K562 (cell line): ENCODE data around the gene PRND. TPM values are rescaled to one million over a fixed set of nuclear protein-coding genes. Genes with fewer than 3 reads are reported as not detected.

Source experiments
- ATAC-seq: fragments of 200-7000 bp; cut with Tn5 transposase; 3 replicates; pipeline ENCODE4 v1.9.1; 2020; ENCODE audit warnings: moderate library complexity
- BruUV-seq: library from RNA; stranded (reverse); fragments of 400-500 nt; replicated peaks from 2 replicates; lab custom pipeline; 2021; lab: Mats Ljungman, UMichigan
- CTCF ChIA-PET: fragments of 300-600 bp; formaldehyde crosslinking; extraction: SDS; loops from one replicate; lab custom pipeline; 2021; ENCODE audit warnings: low intra/inter-chr PET ratio; lab: Yijun Ruan, JAX
- POLR2A ChIA-PET: fragments of 300-600, 350-650 bp; sonication (Branson Sonifier 250); formaldehyde crosslinking; extraction: SDS; loops from one replicate; lab custom pipeline; 2021; ENCODE audit warnings: antibody characterized with exemption, inconsistent platforms; lab: Yijun Ruan, JAX
- DNase-seq, 4 experiments: peaks; one replicate each; pipeline versions ENCODE4 v3.0.0 to v3.0.0-alpha.2; 2011 to 2018; ENCODE audit warnings: low spot score in 3 of 4, mixed read lengths in 3 of 4; ENCODE audit errors: extremely low read depth in 1 of 4
- FAIRE-seq: peaks from 2 replicates; lab custom pipeline; 2011; peaks lifted over from hg19 to GRCh38; lab: Jason Lieb, UNC
- H2AFZ ChIP-seq: 2 replicates; pipeline ENCODE4 v1.6.0; 2011; ENCODE audit warnings: low read depth, low read length, control low read depth, inconsistent platforms
- H3K27ac ChIP-seq: fragments of 200-600 bp; 3 replicates; pipeline ENCODE4 v1.8.0; 2011; ENCODE audit warnings: low read depth, mild to moderate bottlenecking, control low read depth, inconsistent platforms, low read length, moderate library complexity, mixed read lengths; ENCODE audit errors: extremely low read depth
- H3K27me3 ChIP-seq, 2 experiments: fragments of 300-600 bp in 1 of 2; 2 replicates in 1 of 2; 3 replicates in 1 of 2; pipeline versions ENCODE4 v1.6.0 to v1.8.0; 2011; ENCODE audit warnings: inconsistent platforms in 2 of 2, low read length in 2 of 2, mild to moderate bottlenecking in 1 of 2, mixed read lengths in 1 of 2, moderate library complexity in 1 of 2; ENCODE audit not compliant: control insufficient read depth in 2 of 2, insufficient read depth in 2 of 2
- H3K36me3 ChIP-seq: fragments of 300-600 bp; 3 replicates; pipeline ENCODE4 v1.8.0; 2011; ENCODE audit warnings: mild to moderate bottlenecking, low read length, inconsistent platforms; ENCODE audit not compliant: control insufficient read depth, insufficient read depth
- H3K4me1 ChIP-seq, 2 experiments: fragments of 200-600 bp in 1 of 2; replicated peaks in 1 of 2; 2 replicates in 1 of 2; 3 replicates in 1 of 2; pipeline versions ENCODE4 v1.5.1 to v1.8.0; 2011; ENCODE audit warnings: inconsistent platforms in 2 of 2, low read length in 2 of 2, mild to moderate bottlenecking in 1 of 2, mixed read lengths in 1 of 2, moderate library complexity in 1 of 2; ENCODE audit not compliant: control insufficient read depth in 2 of 2, insufficient read depth in 2 of 2
- H3K4me2 ChIP-seq: 2 replicates; pipeline ENCODE4 v1.6.1; 2011; ENCODE audit warnings: low read length, control low read depth, inconsistent platforms, mixed read lengths; ENCODE audit not compliant: insufficient read depth
- H3K4me3 ChIP-seq: fragments of 200-600 bp; sonication (generic), shearing (Covaris generic); 2 replicates; pipeline ENCODE4 v1.5.1; 2016; ENCODE audit warnings: control low read depth, inconsistent platforms
- H3K79me2 ChIP-seq: fragments of 200-600 bp; 3 replicates; pipeline ENCODE4 v1.8.0; 2011; ENCODE audit warnings: low read length, inconsistent platforms; ENCODE audit not compliant: control insufficient read depth, insufficient read depth
- H3K9ac ChIP-seq, 2 experiments: 2 replicates each; pipeline versions ENCODE4 v1.6.0 to v1.6.1; 2011; ENCODE audit warnings: low read depth in 2 of 2, low read length in 2 of 2, control low read depth in 1 of 2, inconsistent platforms in 1 of 2, mild to moderate bottlenecking in 1 of 2, mixed read lengths in 1 of 2; ENCODE audit not compliant: insufficient read depth in 1 of 2
- H3K9me1 ChIP-seq: one replicate; pipeline ENCODE4 v1.6.0; 2011; ENCODE audit warnings: inconsistent platforms, mild to moderate bottlenecking, low read length, moderate library complexity; ENCODE audit not compliant: control insufficient read depth, insufficient read depth
- H3K9me3 ChIP-seq: replicated peaks from 2 replicates; pipeline ENCODE4 v1.5.1; 2011; ENCODE audit warnings: low read depth, low read length, inconsistent platforms; ENCODE audit not compliant: control insufficient read depth, insufficient read depth
- H4K20me1 ChIP-seq: replicated peaks from 2 replicates; pipeline ENCODE4 v1.6.1; 2011; ENCODE audit warnings: low read length, inconsistent platforms, mixed read lengths; ENCODE audit not compliant: control insufficient read depth, insufficient read depth
- CREM ChIP-seq: IDR thresholded peaks from 2 replicates; pipeline ENCODE4 v1.6.1; 2014; ENCODE audit warnings: antibody characterized with exemption, low read depth
- PCBP1 ChIP-seq: fragments of 200-400 bp; formaldehyde crosslinking; IDR thresholded peaks from 2 replicates; pipeline ENCODE4 v1.6.1; 2018; ENCODE audit warnings: mild to moderate bottlenecking, low read depth, low read length; ENCODE audit not compliant: poor library complexity, severe bottlenecking
- TSHZ1 ChIP-seq: fragments of 250-450 bp; sonication (Bioruptor Pico); IDR thresholded peaks from 2 replicates; pipeline ENCODE4 v1.4.0; 2020; ENCODE audit warnings: mild to moderate bottlenecking, moderate library complexity
- ZKSCAN3 ChIP-seq: fragments of 250-450 bp; sonication (Bioruptor Pico); IDR thresholded peaks from 2 replicates; pipeline ENCODE4 v1.4.0; 2020
- WGBS: fragments of 100-300 bp; shearing (Covaris generic); methylation state at CpG from one replicate; pipeline ENCODE4 v1.1.6; 2016; ENCODE audit warnings: low coverage, mixed read lengths; ENCODE audit not compliant: insufficient coverage; ENCODE audit errors: missing lambda C conversion rate; 5-methylcytosine and 5-hydroxymethylcytosine counted together
- in situ Hi-C: fragments of 300-500 bp; cut with MboI; formaldehyde crosslinking; loops from 4 replicates; pipeline ENCODE4 v1.15.0; 2018; ENCODE audit warnings: inconsistent platforms, mixed read lengths
- intact Hi-C: fragments of 100-400 bp; cut with micrococcal nuclease; formaldehyde crosslinking; loops from 2 replicates; pipeline ENCODE4 v1.14.2; 2022
- polyA plus RNA-seq, 8 experiments: library from polyadenylated mRNA; depleted of rRNA in 4 of 8; stranded (reverse) in 5 of 8; unstranded in 3 of 8; fragments of >200 nt; fragmentation: Nextera tagmentation in 2 of 8; fragmentation: Illumina TruSeq in 1 of 8; extraction: Ambion mirVana in 2 of 8; extraction: Trizol in 1 of 8; gene quantifications; 2 replicates each; pipeline versions ENCODE4 v1.2.1 to v1.2.3, GENCODE V29; 2011 to 2014; ENCODE audit warnings: inconsistent platforms in 1 of 8, missing spikeins in 1 of 8
- total RNA-seq, 7 experiments: library from RNA; depleted of rRNA in 6 of 7; stranded (reverse); fragments of >200 nt in 6 of 7; fragmentation: Illumina TruSeq in 2 of 7; extraction: Trizol in 2 of 7; gene quantifications; 2 replicates each; pipeline versions ENCODE4 v1.2.1 to v1.2.3, GENCODE V29; 2011 to 2021; ENCODE audit warnings: low replicate concordance in 1 of 7
- TF ChIP-seq, protein P1 (sequence below): fragments of 450-650 bp; conservative IDR thresholded peaks from 2 replicates; pipeline ENCODE4 v1.6.1; 2016; ENCODE audit warnings: missing genetic modification characterization, low read depth, mild to moderate bottlenecking, control low read depth, missing compliant biosample characterization

PRND gene
- total and polyA plus RNA-seq, 9 of the 15 experiments (the other 6 are each of a cell fraction or from before 2014, with no cell fraction given), result not detected

GRCh38 chr20:4714818-4715217 is 6.9 kb upstream of the PRND start (continued):
- no peak for TF ChIP-seq PCBP1

DNA sequence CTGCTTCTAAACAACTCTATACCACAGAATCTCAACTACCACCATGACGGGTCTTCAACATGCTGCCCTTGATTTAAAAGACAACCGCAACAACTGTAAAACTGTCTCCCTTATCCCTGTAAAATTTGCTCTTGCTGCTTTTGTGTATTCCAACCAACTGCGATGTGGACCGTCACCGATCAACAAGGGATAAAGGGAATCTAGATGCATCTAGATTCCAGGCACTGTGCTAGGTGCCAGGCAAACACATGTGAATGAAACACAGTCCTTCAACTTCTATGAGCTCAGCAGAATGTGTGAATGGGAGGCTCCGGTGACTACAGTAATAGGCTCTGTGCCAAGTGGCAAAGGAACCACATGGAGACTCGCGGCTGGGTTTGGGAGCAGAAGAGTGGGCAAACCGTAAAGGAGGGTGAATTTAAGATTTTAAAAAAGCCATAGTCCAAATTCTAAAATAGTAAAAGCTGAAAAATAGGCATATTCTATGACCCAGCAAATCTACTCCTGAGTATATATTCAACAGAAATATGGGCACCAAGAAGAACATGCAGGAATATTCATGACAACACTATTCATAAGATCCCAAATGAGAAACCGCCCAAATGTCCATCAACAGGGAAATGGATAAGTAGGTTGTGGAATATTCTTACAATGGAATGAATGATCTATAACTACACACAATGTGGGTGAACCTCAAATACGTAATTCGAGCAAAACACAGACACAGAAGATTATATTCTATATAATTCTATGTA is 3.7 kb upstream of the PRND start:
- ChIA-PET CTCF (no interaction called here), POLR2A (no interaction called here)
- Histone ChIP-seq H3K36me3 (no peaks in the 10 kb centered on the region), H3K9me1 (no peaks in the 10 kb centered on the region), H3K79me2 (no peaks in the 10 kb centered on the region), H3K27me3 (peaks cover 4 to 34% of the 10 kb centered on the region in 2 experiments; a peak in 4 of 5 replicates), H3K4me3 (no peak overlapping the region), H3K9ac (no peak overlapping the region), H2AFZ (no peak overlapping the region), H3K9me3 (no peaks in the 10 kb centered on the region), H4K20me1 (no peaks in the 10 kb centered on the region), H3K4me1 (no peaks in the 10 kb centered on the region), H3K4me2 (no peak overlapping the region), H3K27ac (no peak overlapping the region)
- whole genome bisulfite sequencing, result 4% methylated on average over 9 of the region's 12 CpGs
- no TSS peak for BruUV-seq
- ATAC-seq, result no peak
- DNase-seq, result no peak
- no peak for FAIRE-seq
- in situ Hi-C loops (loop anchor here (5.0 kb wide), 1 partner anchor 106 kb away; no protein-coding TSS in a partner anchor), intact Hi-C loops (no loop called here)
- no peak for TF ChIP-seq CREM

DNA sequence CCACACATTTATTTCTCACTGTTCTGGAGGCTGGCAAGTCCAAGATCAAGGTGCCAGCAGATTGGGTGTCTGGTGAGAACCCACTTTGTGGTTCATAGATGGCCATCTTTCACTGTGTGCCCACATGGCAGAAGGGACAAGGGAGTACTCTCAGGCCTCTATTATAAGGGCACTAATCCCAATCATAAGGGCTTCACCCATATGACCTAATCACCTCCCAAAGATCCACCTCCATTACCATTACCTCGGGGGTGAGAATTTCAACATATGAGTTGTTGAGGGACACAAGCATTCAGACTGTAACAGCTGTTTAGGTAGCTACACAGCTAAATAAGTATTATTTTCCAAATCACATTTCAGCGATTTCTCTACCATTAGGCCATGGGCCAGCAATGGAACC is 2.5 kb upstream of the PRND start:
- in situ Hi-C loops (loop anchor here (5.0 kb wide), 1 partner anchor 107 kb away; no protein-coding TSS in a partner anchor), intact Hi-C loops (no loop called here)
- ChIA-PET POLR2A (no interaction called here), CTCF (interaction anchor here (2.4 kb wide), 1 partner anchor 112 kb away, joined by 51 read pairs; no protein-coding TSS in a partner anchor)
- H3K9me3 ChIP-seq, result no peaks in the 10 kb centered on the region
- no TSS peak for BruUV-seq
- ATAC-seq (no peak), FAIRE-seq (no peak), DNase-seq (no peak)
- 4% methylated on average over 2 of the region's 2 CpGs for WGBS
- no peak overlapping the region for H3K9ac ChIP-seq
- H3K79me2 ChIP-seq, result no peaks in the 10 kb centered on the region
- H3K4me1 ChIP-seq, result no peaks in the 10 kb centered on the region
- H3K4me2 ChIP-seq, result no peak overlapping the region
- H2AFZ ChIP-seq, result no peak overlapping the region
- H3K36me3 ChIP-seq, result no peaks in the 10 kb centered on the region
- no peaks in the 10 kb centered on the region for H4K20me1 ChIP-seq
- no peak overlapping the region for H3K27ac ChIP-seq
- no peak overlapping the region for H3K4me3 ChIP-seq
- H3K9me1 ChIP-seq, result no peaks in the 10 kb centered on the region
- peaks cover 4 to 26% of the 10 kb centered on the region in 2 experiments; a peak in 3 of 5 replicates for H3K27me3 ChIP-seq
- TF ChIP-seq, protein P1, sequence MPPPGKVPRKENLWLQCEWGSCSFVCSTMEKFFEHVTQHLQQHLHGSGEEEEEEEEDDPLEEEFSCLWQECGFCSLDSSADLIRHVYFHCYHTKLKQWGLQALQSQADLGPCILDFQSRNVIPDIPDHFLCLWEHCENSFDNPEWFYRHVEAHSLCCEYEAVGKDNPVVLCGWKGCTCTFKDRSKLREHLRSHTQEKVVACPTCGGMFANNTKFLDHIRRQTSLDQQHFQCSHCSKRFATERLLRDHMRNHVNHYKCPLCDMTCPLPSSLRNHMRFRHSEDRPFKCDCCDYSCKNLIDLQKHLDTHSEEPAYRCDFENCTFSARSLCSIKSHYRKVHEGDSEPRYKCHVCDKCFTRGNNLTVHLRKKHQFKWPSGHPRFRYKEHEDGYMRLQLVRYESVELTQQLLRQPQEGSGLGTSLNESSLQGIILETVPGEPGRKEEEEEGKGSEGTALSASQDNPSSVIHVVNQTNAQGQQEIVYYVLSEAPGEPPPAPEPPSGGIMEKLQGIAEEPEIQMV (tag), result no peak
- TF ChIP-seq ZKSCAN3 (CRISPR knock-in tag) (no peak), TSHZ1 (no peak)
